Measurements from ENCODE around the gene PLBD2.

PLBD2 gene

GRCh38 chr12:113370923-113371682, 12.7 kb downstream of the PLBD2 start:
- H2AK5ac ChIP-seq (ENCODE audit: low read depth, low read length) = peak overlapping the region; percentile 61
- no peak overlapping the region for H3K9ac ChIP-seq (ENCODE audit: low read depth, low read length, poor library complexity)
- peaks cover 3% of the 10 kb centered on the region for H3K79me1 ChIP-seq (ENCODE audit: low read depth, low read length)
- H3K23ac ChIP-seq (ENCODE audit: low read depth, low read length, poor library complexity) = no peak overlapping the region
- no peak overlapping the region for H3K18ac ChIP-seq (ENCODE audit: low read length)
- H4K91ac ChIP-seq (ENCODE audit: low read depth, low read length, poor library complexity) = no peak overlapping the region
- H3K14ac ChIP-seq (ENCODE audit: low read length) = no peak overlapping the region
- H2BK12ac ChIP-seq (ENCODE audit: low read length) = no peak overlapping the region
- H4K8ac ChIP-seq (ENCODE audit: low read depth, low read length) = no peak overlapping the region
- H3K4me1 ChIP-seq (ENCODE audit: control insufficient read depth in 2 of 2, insufficient read depth in 1 of 2, low read depth in 1 of 2, low read length in 2 of 2) = no peaks in the 10 kb centered on the region
- no peak overlapping the region for H3K27ac ChIP-seq (replicated peaks; ENCODE audit: low read length)
- WGBS, 2 donors (ENCODE audit: extremely low coverage in 2 of 2, insufficient read length in 2 of 2, insufficient replicate concordance in 1 of 2) = no CpG with 5 or more reads among the region's 7 CpGs
- H2BK120ac ChIP-seq (ENCODE audit: low read depth, low read length) = no peak overlapping the region
- H3K4ac ChIP-seq (ENCODE audit: low read length) = no peak overlapping the region
- H2AFZ ChIP-seq (ENCODE audit: low read length) = no peak overlapping the region
- H3K4me3 ChIP-seq (ENCODE audit: low read length in 2 of 2) = no peak overlapping the region
- no peak for DNase-seq (ENCODE audit: low spot score)
- H3K9me3 ChIP-seq (replicated peaks in 1 of 2; ENCODE audit: control insufficient read depth in 2 of 2, insufficient read depth in 1 of 2, low read depth in 1 of 2, low read length in 2 of 2) = peaks cover 0 to 2% of the 10 kb centered on the region in 2 donors
- H3K27me3 ChIP-seq (ENCODE audit: control insufficient read depth in 3 of 3, insufficient read depth in 3 of 3, low read depth in 1 of 3, low read length in 3 of 3) = no peaks in the 10 kb centered on the region
- peaks cover 11 to 44% of the 10 kb centered on the region in 2 donors for H3K36me3 ChIP-seq (replicated peaks in 1 of 2; ENCODE audit: control insufficient read depth in 2 of 2, insufficient read depth in 2 of 2, low read length in 2 of 2)
- H3K4me2 ChIP-seq (ENCODE audit: insufficient read depth, low read length, poor library complexity, severe bottlenecking) = no peak overlapping the region
- peak overlapping the region; percentile 31 for H2BK5ac ChIP-seq (ENCODE audit: low read length)
- no peak overlapping the region for H2BK15ac ChIP-seq (ENCODE audit: low read length)

- peaks cover 0 to 2% of the 10 kb centered on the region in 2 donors for H3K9me3 ChIP-seq (replicated peaks in 1 of 2; ENCODE audit: control insufficient read depth in 2 of 2, insufficient read depth in 1 of 2, low read depth in 1 of 2, low read length in 2 of 2)
- H2BK15ac ChIP-seq (ENCODE audit: low read length) = no peak overlapping the region
- H3K23ac ChIP-seq (ENCODE audit: low read depth, low read length, poor library complexity) = no peak overlapping the region
- DNase-seq (ENCODE audit: low spot score) = no peak
- no peaks in the 10 kb centered on the region for H3K4me1 ChIP-seq (ENCODE audit: control insufficient read depth in 2 of 2, insufficient read depth in 1 of 2, low read depth in 1 of 2, low read length in 2 of 2)
- no peak overlapping the region for H3K27ac ChIP-seq (replicated peaks; ENCODE audit: low read length)
- H2AK5ac ChIP-seq (ENCODE audit: low read depth, low read length) = peak overlapping the region; percentile 61
- no peak overlapping the region for H4K91ac ChIP-seq (ENCODE audit: low read depth, low read length, poor library complexity)
- H2BK120ac ChIP-seq (ENCODE audit: low read depth, low read length) = no peak overlapping the region
- no peak overlapping the region for H3K4me3 ChIP-seq (ENCODE audit: low read length in 2 of 2)
- no peak overlapping the region for H3K4ac ChIP-seq (ENCODE audit: low read length)
- H3K27me3 ChIP-seq (ENCODE audit: control insufficient read depth in 3 of 3, insufficient read depth in 3 of 3, low read depth in 1 of 3, low read length in 3 of 3) = no peaks in the 10 kb centered on the region
- WGBS, 2 donors (ENCODE audit: extremely low coverage in 2 of 2, insufficient read length in 2 of 2, insufficient replicate concordance in 1 of 2) = no CpG with 5 or more reads among the region's 6 CpGs
- no peak overlapping the region for H2BK5ac ChIP-seq (ENCODE audit: low read length)
- peaks cover 11 to 47% of the 10 kb centered on the region in 2 donors for H3K36me3 ChIP-seq (replicated peaks in 1 of 2; ENCODE audit: control insufficient read depth in 2 of 2, insufficient read depth in 2 of 2, low read length in 2 of 2)
- H3K79me1 ChIP-seq (ENCODE audit: low read depth, low read length) = peaks cover 3% of the 10 kb centered on the region
- no peak overlapping the region for H3K9ac ChIP-seq (ENCODE audit: low read depth, low read length, poor library complexity)
- peak overlapping the region; percentile 18 for H2BK12ac ChIP-seq (ENCODE audit: low read length)
- H3K18ac ChIP-seq (ENCODE audit: low read length) = peak overlapping the region; percentile 41
- no peak overlapping the region for H3K14ac ChIP-seq (ENCODE audit: low read length)
- H4K8ac ChIP-seq (ENCODE audit: low read depth, low read length) = no peak overlapping the region
- no peak overlapping the region for H2AFZ ChIP-seq (ENCODE audit: low read length)
- H3K4me2 ChIP-seq (ENCODE audit: insufficient read depth, low read length, poor library complexity, severe bottlenecking) = no peak overlapping the region
Observed at GRCh38 chr12:113371808-113372207, 13.4 kb downstream of the PLBD2 start.

- Histone ChIP-seq H3K27ac (replicated peaks; ENCODE audit: low read length) (no peak overlapping the region), H4K91ac (ENCODE audit: low read depth, low read length, poor library complexity) (no peak overlapping the region), H4K8ac (ENCODE audit: low read depth, low read length) (no peak overlapping the region), H2BK5ac (ENCODE audit: low read length) (no peak overlapping the region), H3K18ac (ENCODE audit: low read length) (no peak overlapping the region), H2BK15ac (ENCODE audit: low read length) (no peak overlapping the region), H3K36me3 (replicated peaks in 1 of 2; ENCODE audit: control insufficient read depth in 2 of 2, insufficient read depth in 2 of 2, low read length in 2 of 2) (peaks cover 11 to 51% of the 10 kb centered on the region in 2 donors), H2AK5ac (ENCODE audit: low read depth, low read length) (no peak overlapping the region), H3K14ac (ENCODE audit: low read length) (no peak overlapping the region), H2BK12ac (ENCODE audit: low read length) (no peak overlapping the region), H3K79me1 (ENCODE audit: low read depth, low read length) (peaks cover 3% of the 10 kb centered on the region), H3K4me2 (ENCODE audit: insufficient read depth, low read length, poor library complexity, severe bottlenecking) (no peak overlapping the region), H3K27me3 (ENCODE audit: control insufficient read depth in 3 of 3, insufficient read depth in 3 of 3, low read depth in 1 of 3, low read length in 3 of 3) (no peaks in the 10 kb centered on the region), H2BK120ac (ENCODE audit: low read depth, low read length) (no peak overlapping the region), H3K4ac (ENCODE audit: low read length) (no peak overlapping the region), H2AFZ (ENCODE audit: low read length) (no peak overlapping the region), H3K9ac (ENCODE audit: low read depth, low read length, poor library complexity) (no peak overlapping the region), H3K23ac (ENCODE audit: low read depth, low read length, poor library complexity) (no peak overlapping the region), H3K4me3 (ENCODE audit: low read length in 2 of 2) (no peak overlapping the region), H3K9me3 (replicated peaks in 1 of 2; ENCODE audit: control insufficient read depth in 2 of 2, insufficient read depth in 1 of 2, low read depth in 1 of 2, low read length in 2 of 2) (peaks cover 0 to 2% of the 10 kb centered on the region in 2 donors), H3K4me1 (ENCODE audit: control insufficient read depth in 2 of 2, insufficient read depth in 1 of 2, low read depth in 1 of 2, low read length in 2 of 2) (no peaks in the 10 kb centered on the region)
- DNase-seq (ENCODE audit: low spot score) = no peak
- WGBS, 2 donors (ENCODE audit: extremely low coverage in 2 of 2, insufficient read length in 2 of 2, insufficient replicate concordance in 1 of 2) = no CpG with 5 or more reads among the region's 9 CpGs
Observed at GRCh38 chr12:113372371-113372770, 14.0 kb downstream of the PLBD2 start.

GRCh38 chr12:113373440-113373839, 15.1 kb downstream of the PLBD2 start:
- H3K4me1 ChIP-seq (ENCODE audit: control insufficient read depth in 2 of 2, insufficient read depth in 1 of 2, low read depth in 1 of 2, low read length in 2 of 2) = no peaks in the 10 kb centered on the region
- no peak overlapping the region for H2BK15ac ChIP-seq (ENCODE audit: low read length)
- H3K4me2 ChIP-seq (ENCODE audit: insufficient read depth, low read length, poor library complexity, severe bottlenecking) = no peak overlapping the region
- H3K27ac ChIP-seq (replicated peaks; ENCODE audit: low read length) = no peak overlapping the region
- no peak overlapping the region for H3K4me3 ChIP-seq (ENCODE audit: low read length in 2 of 2)
- H3K4ac ChIP-seq (ENCODE audit: low read length) = no peak overlapping the region
- peaks cover 11 to 57% of the 10 kb centered on the region in 2 donors for H3K36me3 ChIP-seq (replicated peaks in 1 of 2; ENCODE audit: control insufficient read depth in 2 of 2, insufficient read depth in 2 of 2, low read length in 2 of 2)
- WGBS, 2 donors (ENCODE audit: extremely low coverage in 2 of 2, insufficient read length in 2 of 2, insufficient replicate concordance in 1 of 2) = 100% methylated on average over 1 to 2 of the region's 3 CpGs
- no peak overlapping the region for H3K9ac ChIP-seq (ENCODE audit: low read depth, low read length, poor library complexity)
- no peak overlapping the region for H4K91ac ChIP-seq (ENCODE audit: low read depth, low read length, poor library complexity)
- H3K23ac ChIP-seq (ENCODE audit: low read depth, low read length, poor library complexity) = no peak overlapping the region
- H2BK120ac ChIP-seq (ENCODE audit: low read depth, low read length) = peak overlapping the region; percentile 44
- H3K14ac ChIP-seq (ENCODE audit: low read length) = no peak overlapping the region
- no peak overlapping the region for H2BK5ac ChIP-seq (ENCODE audit: low read length)
- H2BK12ac ChIP-seq (ENCODE audit: low read length) = no peak overlapping the region
- peaks cover 3% of the 10 kb centered on the region for H3K79me1 ChIP-seq (ENCODE audit: low read depth, low read length)
- H3K18ac ChIP-seq (ENCODE audit: low read length) = no peak overlapping the region
- peaks cover 0 to 2% of the 10 kb centered on the region in 2 donors for H3K9me3 ChIP-seq (replicated peaks in 1 of 2; ENCODE audit: control insufficient read depth in 2 of 2, insufficient read depth in 1 of 2, low read depth in 1 of 2, low read length in 2 of 2)
- no peak for DNase-seq (ENCODE audit: low spot score)
- H2AFZ ChIP-seq (ENCODE audit: low read length) = no peak overlapping the region
- H3K27me3 ChIP-seq (ENCODE audit: control insufficient read depth in 3 of 3, insufficient read depth in 3 of 3, low read depth in 1 of 3, low read length in 3 of 3) = no peaks in the 10 kb centered on the region
- H4K8ac ChIP-seq (ENCODE audit: low read depth, low read length) = no peak overlapping the region
- H2AK5ac ChIP-seq (ENCODE audit: low read depth, low read length) = no peak overlapping the region

All from neuronal stem cell (in vitro differentiated cells).